Stimulated activated CD8-positive, alpha-beta memory T cell treated with anti-CD3 and anti-CD28 coated beads, Interleukin-7, amount 100 ng/mL, for 4 hours (primary cell): Measurements from ENCODE around the gene MAP3K8.
A peak's percentile ranks its signal among the peaks of the same experiment; 100 is the strongest.

Source experiments
- DNase-seq, 2 donors: peaks; one replicate each; pipeline ENCODE4 v3.0.0-alpha.2; 2020; ENCODE audit warnings: low read depth in 2 of 2

The MAP3K8 gene

GRCh38 chr10:30490289-30491000 lies 56.5 kb downstream of the MAP3K8 start:
- DNase-seq: no peak

- no peak for DNase-seq
Observed at GRCh38 chr10:30491204-30491915, 57.4 kb downstream of the MAP3K8 start.

GRCh38 chr10:30491916-30492515 lies 58.0 kb downstream of the MAP3K8 start:
- DNase-seq: no peak

GRCh38 chr10:30493609-30494530 lies 59.9 kb downstream of the MAP3K8 start:
- DNase-seq: no peak

- DNase-seq: no peak
Observed at GRCh38 chr10:30494558-30494957, 60.6 kb downstream of the MAP3K8 start.

- DNase-seq: no peak
Observed at GRCh38 chr10:30495687-30496086, 61.7 kb downstream of the MAP3K8 start.

GRCh38 chr10:30499816-30500215 lies 65.8 kb downstream of the MAP3K8 start:
- no peak for DNase-seq

- DNase-seq: no peak
Observed at GRCh38 chr10:30500534-30500933, 66.5 kb downstream of the MAP3K8 start.

GRCh38 chr10:30500963-30501504 lies 67.0 kb downstream of the MAP3K8 start:
- DNase-seq: no peak

GRCh38 chr10:30502266-30503060 lies 68.5 kb downstream of the MAP3K8 start:
- DNase-seq: peak; percentile 34 to 38

- no peak for DNase-seq
Observed at GRCh38 chr10:30503700-30504266, 69.8 kb downstream of the MAP3K8 start.

GRCh38 chr10:30505543-30506298 lies 71.7 kb downstream of the MAP3K8 start:
- DNase-seq: no peak

GRCh38 chr10:30509508-30509907 lies 75.5 kb downstream of the MAP3K8 start:
- no peak for DNase-seq

GRCh38 chr10:30510184-30510931 lies 76.4 kb downstream of the MAP3K8 start:
- DNase-seq: no peak

GRCh38 chr10:30510932-30511700 lies 77.1 kb downstream of the MAP3K8 start:
- DNase-seq: no peak
